ENCODE measurements around the gene IRF2BP2.

DNA sequence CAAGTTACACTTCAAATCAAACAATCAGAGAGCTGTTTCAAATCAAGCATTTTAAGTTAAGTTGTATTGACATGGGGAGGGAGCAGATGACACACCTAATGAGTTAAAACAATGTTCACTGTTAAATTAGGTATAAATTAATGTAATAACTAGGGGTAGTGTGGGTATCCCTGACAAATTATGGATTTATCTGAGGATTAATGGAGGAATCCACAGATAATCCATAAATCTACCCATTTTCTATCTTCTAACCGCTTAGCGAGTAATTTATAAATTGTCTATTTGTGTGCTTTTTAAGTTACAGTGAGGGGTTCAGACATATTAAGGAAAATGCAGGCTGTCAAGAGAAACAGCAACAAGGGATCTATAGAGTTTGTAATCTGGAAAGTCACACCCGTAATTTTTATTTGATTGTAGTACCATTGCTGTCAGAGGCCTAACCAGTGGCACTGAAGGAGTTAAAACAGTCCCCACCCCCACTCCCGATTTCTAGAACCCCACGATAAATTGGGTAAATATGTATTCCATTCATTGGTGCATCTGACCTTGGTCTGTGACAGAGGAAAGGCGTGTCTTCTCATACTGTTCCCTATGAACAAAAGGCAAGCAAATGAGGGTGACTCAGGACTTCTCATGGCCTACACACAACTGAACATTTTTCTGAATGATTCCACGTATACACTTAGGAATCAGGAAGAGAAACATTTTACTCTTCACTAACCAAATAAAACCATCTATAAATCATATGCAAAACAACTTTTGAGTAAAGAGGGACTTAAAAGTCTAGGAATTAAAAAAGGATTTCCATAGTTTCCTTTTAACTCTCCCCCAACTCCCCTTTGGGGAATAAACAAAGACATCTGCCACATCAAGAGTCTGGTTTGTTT lies 7.4 kb downstream of the IRF2BP2 start:
- TF ChIP-seq, protein P1, sequence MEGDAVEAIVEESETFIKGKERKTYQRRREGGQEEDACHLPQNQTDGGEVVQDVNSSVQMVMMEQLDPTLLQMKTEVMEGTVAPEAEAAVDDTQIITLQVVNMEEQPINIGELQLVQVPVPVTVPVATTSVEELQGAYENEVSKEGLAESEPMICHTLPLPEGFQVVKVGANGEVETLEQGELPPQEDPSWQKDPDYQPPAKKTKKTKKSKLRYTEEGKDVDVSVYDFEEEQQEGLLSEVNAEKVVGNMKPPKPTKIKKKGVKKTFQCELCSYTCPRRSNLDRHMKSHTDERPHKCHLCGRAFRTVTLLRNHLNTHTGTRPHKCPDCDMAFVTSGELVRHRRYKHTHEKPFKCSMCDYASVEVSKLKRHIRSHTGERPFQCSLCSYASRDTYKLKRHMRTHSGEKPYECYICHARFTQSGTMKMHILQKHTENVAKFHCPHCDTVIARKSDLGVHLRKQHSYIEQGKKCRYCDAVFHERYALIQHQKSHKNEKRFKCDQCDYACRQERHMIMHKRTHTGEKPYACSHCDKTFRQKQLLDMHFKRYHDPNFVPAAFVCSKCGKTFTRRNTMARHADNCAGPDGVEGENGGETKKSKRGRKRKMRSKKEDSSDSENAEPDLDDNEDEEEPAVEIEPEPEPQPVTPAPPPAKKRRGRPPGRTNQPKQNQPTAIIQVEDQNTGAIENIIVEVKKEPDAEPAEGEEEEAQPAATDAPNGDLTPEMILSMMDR (IDR thresholded peaks at IDR 0.05): no peak
- TF ChIP-seq POLR2A (IDR thresholded peaks at IDR 0.05): no peak

Measured in lower leg skin (tissue), 3 donors.